Transverse colon (tissue), 4 donors: Measurements from ENCODE around the gene ZC3H18. TPM values are rescaled to one million over a fixed set of nuclear protein-coding genes. Genes with fewer than 3 reads are reported as not detected.

Source experiments
- DNase-seq: peaks from one replicate; pipeline ENCODE4 v3.0.0-alpha.2; 2019
- H3K27ac ChIP-seq, 4 donors: fragments of 200-600 bp; sonication (generic); 2 replicates each; pipeline ENCODE4 v1.5.1; 2016 to 2018; ENCODE audit warnings: inconsistent platforms in 4 of 4
- H3K27me3 ChIP-seq: fragments of 200-600 bp; sonication (generic); 2 replicates; pipeline ENCODE4 v1.5.1; 2017; ENCODE audit warnings: inconsistent platforms
- H3K36me3 ChIP-seq, 4 donors: fragments of 200-600 bp; sonication (generic); 2 replicates each; pipeline ENCODE4 v1.5.1; 2017 to 2019; ENCODE audit warnings: inconsistent platforms in 4 of 4
- H3K4me1 ChIP-seq, 4 donors: fragments of 200-600 bp; sonication (generic); 2 replicates each; pipeline ENCODE4 v1.5.1; 2017 to 2020; ENCODE audit warnings: inconsistent platforms in 4 of 4
- H3K4me3 ChIP-seq, 4 donors: fragments of 200-600 bp; sonication (generic); 1 replicate in 1 of 4; 2 replicates in 3 of 4; pipeline versions ENCODE4 v1.5.1 to v1.6.1; 2017 to 2019; ENCODE audit warnings: inconsistent platforms in 4 of 4
- H3K9me3 ChIP-seq, 2 donors: fragments of 200-600 bp; sonication (generic); 2 replicates each; pipeline ENCODE4 v1.5.1; 2017 to 2019; ENCODE audit warnings: inconsistent platforms in 2 of 2
- EP300 ChIP-seq: sonication (generic); formaldehyde crosslinking; IDR thresholded peaks from one replicate; pipeline ENCODE4 v1.6.1; 2017; ENCODE audit warnings: antibody characterized with exemption, low read depth
- POLR2A ChIP-seq: fragments of 450-650 bp; IDR thresholded peaks from one replicate; pipeline ENCODE4 v1.6.1; 2016; ENCODE audit warnings: antibody characterized with exemption, mild to moderate bottlenecking, moderate library complexity
- POLR2AphosphoS5 ChIP-seq, 3 donors: sonication (generic); formaldehyde crosslinking; IDR thresholded peaks; one replicate each; pipeline ENCODE4 v1.6.1; 2016; ENCODE audit warnings: antibody characterized with exemption in 3 of 3
- WGBS, 2 donors: methylation state at CpG; one replicate each; pipeline ENCODE4 v1.1.5; 2018; ENCODE audit warnings: low coverage in 1 of 2; 5-methylcytosine and 5-hydroxymethylcytosine counted together
- in situ Hi-C, 4 donors: fragments of 200-750 bp; cut with MboI; loops; one replicate each; pipeline versions ENCODE4 v1.15.0 to v1.15.1; 2017; ENCODE audit warnings: low sequenced_read_pairs in 3 of 4, low pct_ligation_motif_present in 1 of 4, low pct_unique_long_range_greater_than_20kb in 1 of 4
- intact Hi-C: fragments of 100-400 bp; cut with DNase I; formaldehyde crosslinking; loops from one replicate; pipeline ENCODE4 v1.15.1; 2023; ENCODE audit warnings: low total_unique reads
- total RNA-seq, 4 donors: library from RNA; depleted of rRNA; stranded (reverse); fragments of >200 nt; gene quantifications; one replicate each; pipeline ENCODE4 v1.1.0, GENCODE V29; 2016
- TF ChIP-seq, protein P1 (sequence below), 5 experiments: fragments of 200-600 bp in 3 of 5; fragments of 450-650 bp in 2 of 5; sonication (generic) in 3 of 5; IDR thresholded peaks; 1 replicate in 2 of 5; 2 replicates in 3 of 5; pipeline ENCODE4 v1.5.1; 2016 to 2017; ENCODE audit warnings: antibody characterized with exemption in 5 of 5, inconsistent platforms in 3 of 5, mild to moderate bottlenecking in 2 of 5, moderate library complexity in 1 of 5

The ZC3H18 gene
- total RNA-seq, 4 donors from 2014 or later: 17.9 to 50.5 (median 25.5) TPM

DNA sequence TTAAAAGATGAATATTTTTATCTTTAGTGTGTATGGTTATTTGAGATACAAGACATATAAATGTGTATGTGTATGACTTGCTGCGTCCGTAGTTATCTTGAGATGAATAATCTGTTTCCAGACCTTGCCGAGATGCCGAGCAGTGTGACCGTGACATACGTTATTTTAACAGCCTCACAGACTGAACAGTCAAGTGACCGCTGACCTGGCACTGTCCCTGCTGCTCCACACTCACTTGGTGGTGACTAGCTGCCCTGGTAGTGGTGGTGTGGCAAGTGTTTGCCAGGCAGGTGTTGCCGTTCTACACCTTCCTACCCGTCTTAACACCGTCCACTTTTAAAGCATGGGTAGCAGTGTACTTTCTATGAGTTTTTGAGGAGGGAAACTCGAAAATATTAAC lies 5.0 kb downstream of the ZC3H18 start:
- peaks cover 0 to 19% (median 7%) of the 10 kb centered on the region in 4 donors for H3K36me3 ChIP-seq
- TF ChIP-seq, protein P1, sequence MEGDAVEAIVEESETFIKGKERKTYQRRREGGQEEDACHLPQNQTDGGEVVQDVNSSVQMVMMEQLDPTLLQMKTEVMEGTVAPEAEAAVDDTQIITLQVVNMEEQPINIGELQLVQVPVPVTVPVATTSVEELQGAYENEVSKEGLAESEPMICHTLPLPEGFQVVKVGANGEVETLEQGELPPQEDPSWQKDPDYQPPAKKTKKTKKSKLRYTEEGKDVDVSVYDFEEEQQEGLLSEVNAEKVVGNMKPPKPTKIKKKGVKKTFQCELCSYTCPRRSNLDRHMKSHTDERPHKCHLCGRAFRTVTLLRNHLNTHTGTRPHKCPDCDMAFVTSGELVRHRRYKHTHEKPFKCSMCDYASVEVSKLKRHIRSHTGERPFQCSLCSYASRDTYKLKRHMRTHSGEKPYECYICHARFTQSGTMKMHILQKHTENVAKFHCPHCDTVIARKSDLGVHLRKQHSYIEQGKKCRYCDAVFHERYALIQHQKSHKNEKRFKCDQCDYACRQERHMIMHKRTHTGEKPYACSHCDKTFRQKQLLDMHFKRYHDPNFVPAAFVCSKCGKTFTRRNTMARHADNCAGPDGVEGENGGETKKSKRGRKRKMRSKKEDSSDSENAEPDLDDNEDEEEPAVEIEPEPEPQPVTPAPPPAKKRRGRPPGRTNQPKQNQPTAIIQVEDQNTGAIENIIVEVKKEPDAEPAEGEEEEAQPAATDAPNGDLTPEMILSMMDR (IDR thresholded peaks at IDR 0.05): no peak
- TF ChIP-seq EP300: no peak
- TF ChIP-seq POLR2AphosphoS5 (IDR thresholded peaks at IDR 0.05): no peak
- no peak for TF ChIP-seq POLR2A
- DNase-seq: no peak
- H3K4me1 ChIP-seq: peaks cover 7 to 17% (median 14%) of the 10 kb centered on the region in 4 donors
- in situ Hi-C loops: no loop called here
- intact Hi-C loops: no loop called here
- 81 to 96% methylated on average over 5 to 11 of the region's 11 CpGs for WGBS, 2 donors
- no peaks in the 10 kb centered on the region for H3K9me3 ChIP-seq
- no peaks in the 10 kb centered on the region for H3K27me3 ChIP-seq
- H3K27ac ChIP-seq: no peak overlapping the region
- no peak overlapping the region for H3K4me3 ChIP-seq

DNA sequence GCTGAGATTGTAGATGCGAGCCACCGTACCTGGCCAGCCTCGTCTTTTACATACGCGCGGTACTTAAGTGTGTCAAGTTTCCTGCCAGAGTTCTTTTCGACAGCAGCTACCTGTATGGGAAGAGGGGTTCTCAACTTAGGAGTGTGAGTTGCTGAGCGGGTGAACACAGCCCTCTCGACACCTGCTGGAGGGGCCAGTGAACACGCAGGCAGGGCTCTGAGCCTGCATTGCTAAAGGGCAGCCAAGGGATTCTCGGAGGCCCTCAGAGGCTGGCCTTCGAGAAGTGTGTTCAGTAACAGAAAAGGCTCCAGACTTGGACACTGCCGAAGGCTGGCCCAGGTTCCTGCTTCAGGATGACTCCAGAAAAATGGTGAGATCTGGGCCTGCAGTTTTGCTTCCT lies 6.1 kb downstream of the ZC3H18 start:
- peaks cover 0 to 19% (median 7%) of the 10 kb centered on the region in 4 donors for H3K36me3 ChIP-seq
- no peak overlapping the region for H3K27ac ChIP-seq
- 99 to 100% methylated on average over 1 to 13 of the region's 13 CpGs for WGBS, 2 donors
- H3K27me3 ChIP-seq: no peaks in the 10 kb centered on the region
- H3K9me3 ChIP-seq: no peaks in the 10 kb centered on the region
- intact Hi-C loops (no loop called here), in situ Hi-C loops (no loop called here)
- no peak for TF ChIP-seq POLR2A
- no peak for TF ChIP-seq EP300
- TF ChIP-seq, protein P1 (IDR thresholded peaks at IDR 0.05): no peak
- TF ChIP-seq POLR2AphosphoS5 (IDR thresholded peaks at IDR 0.05): no peak
- no peak for DNase-seq
- no peak overlapping the region for H3K4me3 ChIP-seq
- H3K4me1 ChIP-seq: peaks cover 3 to 10% (median 9%) of the 10 kb centered on the region in 4 donors

DNA sequence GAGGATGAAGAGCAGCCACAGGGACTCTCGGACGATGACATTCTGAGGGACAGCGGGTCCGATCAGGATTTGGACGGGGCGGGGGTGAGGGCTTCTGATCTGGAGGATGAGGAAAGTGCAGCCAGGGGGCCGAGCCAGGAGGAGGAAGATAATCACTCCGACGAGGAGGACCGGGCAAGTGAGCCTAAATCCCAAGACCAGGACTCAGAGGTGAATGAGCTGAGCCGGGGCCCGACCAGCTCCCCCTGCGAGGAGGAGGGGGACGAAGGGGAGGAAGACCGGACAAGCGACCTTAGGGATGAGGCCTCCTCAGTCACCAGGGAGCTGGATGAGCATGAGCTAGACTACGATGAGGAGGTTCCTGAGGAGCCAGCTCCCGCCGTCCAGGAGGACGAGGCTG lies 7.0 kb downstream of the ZC3H18 start:
- Histone ChIP-seq H3K9me3 (no peaks in the 10 kb centered on the region), H3K27me3 (no peaks in the 10 kb centered on the region), H3K36me3 (peaks cover 0 to 19% (median 7%) of the 10 kb centered on the region in 4 donors), H3K4me3 (no peak overlapping the region), H3K27ac (no peak overlapping the region), H3K4me1 (peaks cover 0 to under 1% (median under 1%) of the 10 kb centered on the region in 4 donors)
- TF ChIP-seq EP300 (no peak), POLR2A (no peak), POLR2AphosphoS5 (IDR thresholded peaks at IDR 0.05) (no peak)
- TF ChIP-seq, protein P1 (IDR thresholded peaks at IDR 0.05): no peak
- in situ Hi-C loops (no loop called here), intact Hi-C loops (no loop called here)
- WGBS, 2 donors: 95 to 98% methylated on average over 19 to 20 of the region's 20 CpGs
- DNase-seq: no peak

DNA sequence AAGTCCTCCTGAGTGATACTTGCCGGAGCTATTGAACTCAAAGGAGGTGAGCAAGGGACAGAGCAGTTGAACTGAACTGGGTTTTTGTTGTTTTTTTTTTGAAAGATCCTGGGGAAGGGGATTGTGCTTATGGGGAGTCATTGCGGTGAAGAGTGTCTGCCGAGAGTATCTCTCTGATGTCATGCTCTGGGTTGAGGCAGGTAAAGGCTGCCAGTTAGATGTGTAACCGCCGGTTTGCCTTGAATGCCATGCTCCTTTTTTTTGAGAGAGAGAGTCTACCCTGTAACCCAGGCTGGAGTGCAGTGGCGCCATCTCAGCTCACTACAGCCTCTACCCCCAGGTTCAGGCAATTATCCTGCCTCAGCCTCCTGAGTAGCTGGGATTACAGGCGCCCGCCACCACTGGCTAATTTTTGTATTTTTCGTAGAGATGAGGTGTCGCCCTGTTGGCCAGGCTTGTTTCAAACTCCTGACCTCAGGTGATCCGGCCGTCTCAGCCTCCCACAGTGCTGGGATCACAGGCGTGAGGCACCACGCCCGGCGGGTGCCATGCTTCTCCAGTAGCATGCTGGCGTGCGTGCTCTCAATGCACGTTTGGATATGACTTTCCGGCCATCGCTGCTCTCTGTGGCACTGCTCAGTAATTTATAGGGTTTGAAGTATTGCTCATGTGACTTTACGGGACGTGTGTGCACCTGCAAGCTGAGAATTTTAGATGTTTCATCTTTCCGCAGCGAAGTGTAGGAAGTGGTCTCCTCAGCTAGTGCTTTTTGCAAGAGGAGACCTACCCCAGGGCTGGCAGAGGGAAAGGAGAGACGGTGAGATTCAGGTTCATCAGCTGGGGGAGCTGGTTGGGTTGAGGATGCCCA lies 8.5 kb downstream of the ZC3H18 start:
- H3K4me3 ChIP-seq: no peak overlapping the region
- intact Hi-C loops (no loop called here), in situ Hi-C loops (no loop called here)
- no peaks in the 10 kb centered on the region for H3K27me3 ChIP-seq
- TF ChIP-seq EP300 (no peak), POLR2AphosphoS5 (IDR thresholded peaks at IDR 0.05) (no peak), POLR2A (no peak)
- TF ChIP-seq, protein P1 (IDR thresholded peaks at IDR 0.05): no peak
- no peak for DNase-seq
- no peaks in the 10 kb centered on the region for H3K9me3 ChIP-seq
- WGBS, 2 donors: 86 to 95% methylated on average over 5 to 26 of the region's 26 CpGs
- no peak overlapping the region for H3K27ac ChIP-seq
- no peaks in the 10 kb centered on the region for H3K4me1 ChIP-seq
- peaks cover 0 to 23% (median 7%) of the 10 kb centered on the region in 4 donors for H3K36me3 ChIP-seq
